HL-60/S4 (cell line): ENCODE results near the gene PRKG1.
"Not testable (repeated sequence)": the region's sequence is repeated elsewhere in the genome, so short reads cannot be mapped to it uniquely, and the experiment has no call there.

Experiments
- in situ Hi-C: fragments of 300-500 bp; cut with MboI; formaldehyde crosslinking; loops from 2 replicates; pipeline ENCODE4 v1.14.3; 2022; ENCODE audit warnings: low sequenced_read_pairs

Gene PRKG1

DNA sequence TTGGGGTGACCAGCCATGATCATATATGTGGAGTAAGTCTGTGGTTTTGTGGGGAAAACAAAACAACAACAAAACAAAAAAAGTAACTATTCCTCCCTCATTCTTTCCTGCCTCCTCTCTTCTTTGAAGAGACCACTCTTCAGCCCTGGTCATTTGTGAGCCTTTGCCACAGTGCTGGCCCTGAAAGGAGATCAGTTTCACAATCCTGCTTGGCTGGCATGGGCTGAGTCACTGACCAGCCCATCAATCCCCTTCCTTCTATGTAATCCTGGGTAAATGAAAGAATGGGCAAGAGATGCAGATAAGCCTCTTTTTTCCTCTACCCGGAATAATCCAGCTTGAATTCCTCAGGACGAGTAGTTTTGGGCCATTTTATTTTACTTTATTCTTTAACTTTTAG, 611.5 kb downstream of the PRKG1 start:
- in situ Hi-C loops: no loop called here

DNA sequence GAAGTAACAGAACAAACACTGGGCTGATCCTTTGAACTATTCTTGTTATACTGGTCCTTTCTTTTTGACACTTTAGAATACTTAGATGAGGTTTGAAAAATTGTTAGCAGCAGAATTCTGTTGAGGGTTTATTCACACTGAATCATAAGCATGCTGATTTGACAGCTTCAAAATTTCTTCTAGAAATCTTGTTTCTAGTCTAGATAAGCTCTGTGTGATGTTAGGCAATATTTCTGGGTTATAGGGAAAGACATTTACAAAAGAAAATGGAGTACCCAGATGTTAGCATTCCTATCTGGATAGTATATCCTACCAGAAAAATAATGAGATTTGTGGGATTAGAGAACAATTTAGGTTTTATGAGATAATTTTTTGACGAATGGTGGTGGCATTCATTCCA, 613.0 kb downstream of the PRKG1 start:
- in situ Hi-C loops: no loop called here

DNA sequence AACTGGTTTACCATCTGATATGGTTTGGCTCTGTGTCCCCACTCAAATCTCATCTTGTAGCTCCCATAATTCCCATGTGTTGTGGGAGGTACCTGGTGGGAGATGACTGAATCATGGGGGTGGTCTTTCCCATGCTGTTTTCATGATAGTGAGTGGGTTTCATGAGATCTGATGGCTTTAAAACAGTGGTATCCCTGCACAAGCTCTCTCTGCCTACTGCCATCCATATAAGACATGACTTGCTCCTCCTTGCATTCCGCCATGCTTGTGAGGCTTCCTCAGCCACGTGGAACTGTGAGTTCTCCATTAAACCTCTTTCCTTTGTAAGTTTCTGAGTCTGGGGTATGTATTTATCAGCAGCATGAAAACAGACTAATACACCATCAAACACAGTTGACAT, 614.5 kb downstream of the PRKG1 start:
- in situ Hi-C loops: not testable (repeated sequence)

DNA sequence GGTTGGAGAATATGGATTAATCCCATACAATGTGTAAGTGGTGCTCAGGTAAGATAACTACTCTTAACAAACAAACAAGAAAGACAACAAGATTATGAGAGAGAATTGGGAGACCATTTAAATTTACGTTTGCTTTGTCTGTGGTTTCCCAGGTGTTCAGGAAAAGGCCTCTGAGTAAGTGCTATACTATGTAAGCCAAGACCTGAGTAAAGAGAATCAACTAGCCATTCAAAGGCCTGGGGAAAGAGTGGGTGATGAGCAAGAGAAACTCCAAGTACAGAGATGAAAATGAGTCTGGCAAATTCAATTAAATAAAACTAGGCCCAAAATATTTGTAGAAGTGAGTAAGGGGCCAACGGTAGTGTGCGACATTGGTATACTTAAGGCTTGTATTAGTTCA, 615.2 kb downstream of the PRKG1 start:
- in situ Hi-C loops: no loop called here

DNA sequence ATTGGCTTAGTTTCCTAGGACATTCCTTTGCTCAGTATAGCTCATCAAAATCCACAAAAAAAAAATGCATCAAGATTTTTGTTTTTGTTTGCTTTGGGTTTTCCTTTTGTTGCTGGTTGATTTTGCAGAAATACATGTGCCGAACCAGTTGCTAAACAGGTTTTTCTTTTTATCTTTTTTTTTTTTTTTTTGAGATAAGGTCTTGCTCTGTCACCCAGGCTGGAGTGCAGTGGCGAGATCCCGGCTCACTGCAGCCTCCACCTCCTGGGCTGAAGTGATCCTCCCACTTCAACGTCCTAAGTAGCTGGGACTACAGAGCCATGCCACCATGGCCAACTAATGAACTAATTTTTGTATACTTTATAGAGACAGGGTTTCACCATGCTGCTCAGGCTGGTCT, 616.8 kb downstream of the PRKG1 start:
- in situ Hi-C loops: no loop called here

DNA sequence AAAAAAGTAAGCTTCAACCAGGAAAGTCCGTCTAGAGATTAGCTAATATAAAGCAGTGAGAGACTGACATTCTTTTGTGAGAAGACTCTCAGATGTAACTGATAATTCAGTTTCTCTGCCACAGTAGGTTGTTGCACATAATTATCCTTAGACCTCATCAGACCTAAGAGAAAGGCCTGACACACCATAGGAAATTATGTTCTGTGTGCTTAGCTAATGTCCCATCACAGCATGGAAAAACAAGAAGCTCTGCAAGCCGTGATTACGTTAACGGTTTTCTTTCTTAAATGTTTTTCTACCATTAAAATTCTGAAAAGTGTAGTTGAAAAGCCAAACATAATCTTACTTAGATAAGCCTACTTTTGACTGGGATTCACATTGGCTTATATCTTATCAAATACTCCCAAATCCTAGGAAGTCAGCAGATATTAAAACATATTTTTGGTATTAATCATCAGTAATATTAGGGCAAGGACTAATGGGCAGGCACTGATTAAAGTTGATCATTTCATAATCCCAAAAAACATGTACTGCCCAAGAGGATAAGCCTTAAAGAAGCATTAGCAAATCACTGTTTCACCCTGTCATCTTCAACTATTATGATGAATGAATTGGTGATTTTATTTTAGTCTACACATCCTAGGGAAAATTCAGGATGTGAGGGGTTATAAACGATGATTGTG, 619.9 kb downstream of the PRKG1 start:
- in situ Hi-C loops: no loop called here

DNA sequence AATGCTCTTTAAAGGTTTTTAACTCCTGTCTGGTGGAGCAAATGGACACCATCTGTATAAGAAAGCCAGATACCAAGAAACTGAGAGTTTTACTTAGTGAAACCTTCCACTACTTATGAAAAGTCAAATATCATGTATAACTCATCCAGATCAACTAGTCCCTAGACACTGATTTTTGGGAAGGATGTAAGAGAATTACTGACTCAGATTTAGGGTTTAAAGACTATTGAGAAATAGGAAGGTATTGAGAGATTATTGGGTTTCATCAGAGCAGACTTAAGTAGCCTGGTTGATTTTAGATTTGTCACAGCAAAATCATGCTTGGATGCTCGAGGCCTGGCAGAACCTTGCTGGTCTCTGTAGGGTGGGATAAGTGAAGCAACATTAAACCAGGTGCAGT, 622.0 kb downstream of the PRKG1 start:
- in situ Hi-C loops: no loop called here

DNA sequence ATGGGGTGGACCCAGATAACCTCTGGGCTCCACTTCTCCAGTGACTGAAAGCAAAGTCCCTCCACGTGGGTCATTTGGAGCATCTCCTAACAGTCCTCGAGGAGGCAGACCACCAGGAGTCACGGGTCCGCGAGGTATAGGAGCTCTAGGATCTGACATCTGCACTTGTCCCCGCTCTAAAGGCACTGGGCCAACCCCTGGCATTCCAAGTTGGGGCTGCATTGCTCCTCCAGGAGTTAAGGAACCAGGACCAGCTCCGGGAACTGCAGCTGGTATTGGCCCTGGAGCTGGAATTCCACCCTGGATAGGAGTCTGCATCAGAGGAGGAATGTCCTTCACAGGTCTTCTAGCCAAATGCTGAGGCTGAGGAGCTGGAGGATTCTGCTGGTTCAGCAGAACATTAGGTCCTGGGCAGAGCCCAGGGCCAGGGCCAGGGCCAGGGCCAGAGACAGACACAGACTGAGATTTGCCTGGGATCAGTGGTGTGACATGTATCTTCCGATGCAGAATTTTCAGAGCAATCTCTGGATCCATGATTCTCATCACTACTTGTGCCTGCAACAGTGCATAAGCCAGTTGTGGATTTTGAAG, 624.3 kb downstream of the PRKG1 start:
- in situ Hi-C loops: no loop called here

DNA sequence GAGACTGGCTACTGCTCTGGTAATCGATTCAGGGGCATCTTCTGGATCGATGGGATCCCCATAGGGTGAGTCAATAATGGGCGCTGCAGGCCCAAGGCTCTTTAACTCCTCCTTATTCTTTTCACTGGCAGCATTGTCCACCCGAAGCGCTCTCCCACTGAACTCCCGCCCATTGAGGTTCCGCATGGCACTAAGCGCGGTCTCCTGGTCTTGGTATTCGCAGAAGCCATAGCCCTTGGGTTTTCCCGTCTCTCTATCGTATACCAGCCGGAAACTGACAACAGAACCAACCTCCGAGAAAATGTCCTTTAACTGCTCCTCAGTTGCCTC, 624.8 kb downstream of the PRKG1 start:
- in situ Hi-C loops: no loop called here

DNA sequence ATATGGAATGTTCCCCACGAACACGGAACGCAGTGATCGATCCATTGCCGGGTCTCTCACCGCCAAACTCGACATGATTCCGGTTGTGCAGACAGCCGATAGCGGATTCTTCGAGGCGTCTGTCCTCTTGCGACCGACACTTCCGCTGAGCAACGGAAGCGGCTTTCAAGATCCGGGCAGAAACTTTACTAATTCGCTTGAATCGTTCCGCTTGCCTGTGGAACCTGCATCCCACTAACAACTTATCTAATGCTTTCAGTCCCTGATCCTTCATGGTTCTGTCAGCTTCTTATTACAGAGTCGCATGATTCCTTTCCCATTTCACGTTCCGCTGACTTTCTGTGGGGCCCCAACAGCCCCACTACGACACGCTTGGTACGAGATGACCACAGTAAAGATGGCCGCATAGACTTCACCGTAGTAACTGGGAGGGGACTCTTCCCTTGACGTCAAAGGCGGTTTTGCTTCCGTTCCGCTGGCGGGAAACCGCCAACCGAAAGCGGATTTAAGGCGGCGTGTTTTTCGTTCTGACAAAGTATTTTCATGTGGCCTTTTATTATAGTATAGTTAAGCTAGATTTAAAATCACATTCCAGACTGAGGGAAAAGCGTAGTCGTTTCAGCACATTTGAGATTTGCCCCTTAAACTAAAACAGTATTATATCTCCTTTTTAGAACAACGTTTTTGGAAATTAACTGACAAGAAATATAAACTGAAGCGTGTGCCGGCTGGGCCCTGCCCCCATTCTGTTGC, 625.4 kb downstream of the PRKG1 start, which contains the start of gene CSTF2T:
TSS of gene CSTF2T (minus strand) at position 121 of the 753 bp plus-strand sequence. CDS start at position 75, 46 bp downstream.
- in situ Hi-C loops: no loop called here

DNA sequence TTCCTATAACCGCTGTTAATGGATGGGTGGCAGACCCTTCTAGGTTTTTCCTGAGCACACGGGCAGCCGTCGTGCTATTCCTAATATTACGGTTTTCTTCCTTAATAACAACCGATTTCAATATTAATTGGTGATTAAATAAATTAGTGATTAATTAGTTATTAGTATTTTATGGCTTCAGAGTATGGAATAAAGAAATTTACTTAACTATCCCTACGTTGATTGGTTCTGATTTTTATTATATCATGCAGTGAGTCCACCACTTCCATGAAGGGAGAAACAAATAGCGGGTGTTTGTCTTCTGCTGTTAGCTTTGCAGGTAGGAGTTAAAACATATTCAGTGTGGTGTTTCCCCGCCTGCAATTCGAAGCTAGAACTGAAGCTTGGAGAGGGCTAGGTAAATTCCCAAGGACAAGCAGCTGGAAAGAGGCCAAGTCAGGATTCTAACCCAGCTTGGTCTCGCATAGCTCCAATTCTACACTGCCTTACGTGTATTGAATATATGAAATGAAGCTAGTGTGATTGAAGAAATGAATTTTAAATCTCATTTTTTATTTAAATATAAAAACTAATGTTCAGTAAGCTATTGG, 626.0 kb downstream of the PRKG1 start:
- in situ Hi-C loops: no loop called here

DNA sequence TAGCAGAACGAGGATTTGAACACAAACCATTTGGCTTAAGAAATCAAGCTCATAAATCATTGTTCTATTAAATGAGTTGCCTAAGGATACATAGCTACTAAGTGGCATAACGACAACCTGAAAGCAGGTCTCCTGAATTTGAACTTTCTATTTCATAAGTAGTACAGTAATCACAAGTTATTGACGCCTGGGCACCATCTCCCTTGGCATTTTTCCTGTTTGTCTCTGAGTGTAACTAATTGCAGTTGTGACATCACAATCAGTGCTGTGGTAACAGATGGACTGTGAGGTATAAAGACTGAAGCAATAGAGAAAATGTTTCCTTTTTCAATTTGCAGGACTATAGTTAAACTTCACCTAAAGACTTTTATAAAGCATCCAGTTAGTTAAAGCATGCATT, 631.5 kb downstream of the PRKG1 start:
- in situ Hi-C loops: no loop called here

DNA sequence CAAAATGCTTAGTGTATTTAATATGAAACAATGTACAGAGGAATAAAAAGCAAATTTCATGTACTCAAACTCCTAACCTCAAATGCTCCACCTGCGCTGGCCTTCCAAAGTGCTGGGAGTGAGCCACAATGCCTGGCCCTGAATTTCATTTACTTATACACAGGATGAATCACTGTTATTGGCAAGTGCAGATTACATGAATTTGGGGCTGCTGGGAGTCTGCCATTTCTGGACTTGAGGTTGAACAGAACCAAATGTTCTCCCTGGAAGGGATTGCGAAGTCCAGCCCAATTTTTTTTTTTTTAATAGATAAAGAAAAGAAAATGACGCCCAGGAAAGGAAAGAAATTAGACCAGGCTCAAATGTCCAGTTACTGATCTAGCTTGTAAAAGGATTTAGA, 631.9 kb downstream of the PRKG1 start:
- in situ Hi-C loops: no loop called here

DNA sequence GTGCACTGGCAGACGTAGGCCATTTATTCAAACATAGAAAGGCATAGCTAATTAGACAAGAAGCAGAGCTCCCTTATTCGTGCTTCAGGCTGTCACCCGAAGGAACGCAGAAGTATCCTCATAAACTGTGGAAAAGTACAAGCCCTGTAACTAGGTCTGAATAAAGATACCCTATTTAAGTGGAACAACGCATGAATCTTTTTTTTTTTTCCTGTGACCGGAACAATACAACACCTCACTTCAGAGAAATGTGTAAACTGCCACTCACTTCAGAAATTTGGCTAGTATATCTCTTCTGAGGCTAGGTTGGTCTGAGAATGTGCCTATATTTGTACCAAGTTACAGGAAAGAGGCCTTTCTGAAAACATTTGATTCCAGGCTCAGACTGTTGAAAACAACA, 633.1 kb downstream of the PRKG1 start:
- in situ Hi-C loops: no loop called here

DNA sequence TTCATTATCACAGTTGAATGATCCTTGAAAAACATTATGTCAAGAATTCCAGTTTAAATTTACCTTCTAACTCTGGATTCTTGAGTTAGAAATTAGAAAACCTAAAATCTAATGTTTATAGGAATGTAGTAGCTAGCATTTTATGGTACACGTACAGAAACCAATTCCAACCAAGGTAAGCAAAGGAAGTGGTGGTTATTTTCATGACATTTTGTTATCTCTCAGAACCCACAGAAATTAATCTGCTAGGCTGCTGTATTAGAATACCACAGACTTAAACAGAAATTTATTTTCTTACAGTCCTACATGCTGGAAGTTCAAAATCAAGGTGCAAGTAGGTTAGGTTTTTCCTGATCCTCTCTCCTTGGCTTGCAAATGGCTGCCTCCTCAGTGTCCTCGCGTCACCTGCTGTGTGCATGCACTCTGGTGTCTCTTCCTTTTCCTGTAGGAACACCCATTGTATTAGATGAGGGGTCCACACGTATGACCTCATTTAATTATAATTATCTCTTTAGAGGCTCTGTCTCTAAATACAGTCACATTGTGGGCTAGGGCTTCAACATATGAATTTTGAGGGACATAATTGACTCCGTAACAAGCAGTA, 633.6 kb downstream of the PRKG1 start:
- in situ Hi-C loops: no loop called here

DNA sequence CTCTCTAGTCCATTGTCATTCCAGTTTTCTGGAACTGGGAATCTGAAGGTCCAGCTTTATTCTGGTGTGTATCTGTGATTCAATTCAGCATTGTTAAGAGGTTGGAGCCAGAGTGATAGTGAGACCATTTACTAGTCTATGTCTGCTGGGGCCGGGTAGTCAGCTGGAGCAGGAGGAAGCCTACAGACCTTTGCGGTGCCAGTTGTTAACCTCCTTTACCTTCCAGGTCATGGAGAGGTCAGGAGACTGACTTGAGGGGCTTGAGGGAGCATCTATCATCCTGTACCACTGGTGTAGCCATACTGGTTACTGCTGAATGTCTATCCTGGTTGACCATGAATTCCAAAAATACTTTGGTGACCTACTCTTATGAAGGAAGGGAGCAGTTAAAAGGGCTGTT, 634.3 kb downstream of the PRKG1 start:
- in situ Hi-C loops: no loop called here

DNA sequence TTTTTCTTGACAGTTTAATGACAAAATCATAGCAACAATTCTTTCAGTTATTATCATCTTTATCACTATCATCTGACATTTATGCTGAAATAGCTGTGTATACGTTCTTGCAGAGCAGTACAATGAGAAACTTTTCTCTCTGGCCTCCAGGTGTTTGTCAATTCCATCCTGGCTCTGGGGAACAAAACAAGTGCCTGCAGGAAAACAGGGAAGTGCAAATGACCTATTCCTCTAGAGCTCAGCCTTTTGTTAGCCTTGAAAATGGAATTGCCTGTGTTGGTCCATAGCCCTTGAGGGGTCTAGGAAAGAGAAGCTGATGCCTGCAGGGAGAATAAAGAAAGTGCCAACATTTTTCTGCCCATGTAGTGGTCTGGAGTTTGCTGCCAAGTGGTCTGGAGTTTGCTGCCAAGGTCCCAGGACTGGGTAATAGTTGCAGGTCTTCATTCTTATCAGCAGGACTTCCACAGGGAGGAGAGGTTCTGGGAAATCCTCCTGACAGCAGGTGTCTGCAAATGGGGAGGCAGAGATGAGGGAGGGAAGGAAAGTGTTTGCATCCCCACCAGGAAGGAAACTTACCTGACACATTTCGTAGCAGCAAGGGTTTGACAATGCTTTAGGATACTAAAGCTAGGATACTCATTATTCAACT, 635.2 kb downstream of the PRKG1 start:
- in situ Hi-C loops: no loop called here

DNA sequence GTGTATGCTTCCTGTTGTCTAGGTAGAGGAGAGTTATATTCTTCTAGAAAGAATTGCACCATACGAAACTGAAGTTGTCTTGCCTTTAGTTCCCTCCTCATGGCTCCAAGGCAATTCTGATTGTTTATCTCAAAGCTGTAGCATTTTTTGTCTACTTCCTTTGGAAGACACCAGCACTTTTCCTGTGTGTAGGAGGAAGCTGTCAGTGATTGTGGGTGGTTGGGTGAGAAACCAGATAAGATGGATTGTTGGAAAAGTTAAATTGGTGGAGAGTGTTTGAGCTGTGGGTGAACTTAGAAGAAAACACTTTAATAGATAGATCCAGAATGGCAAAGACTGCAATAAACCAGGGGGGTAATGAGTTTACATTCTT, 637.2 kb downstream of the PRKG1 start:
- in situ Hi-C loops: no loop called here

DNA sequence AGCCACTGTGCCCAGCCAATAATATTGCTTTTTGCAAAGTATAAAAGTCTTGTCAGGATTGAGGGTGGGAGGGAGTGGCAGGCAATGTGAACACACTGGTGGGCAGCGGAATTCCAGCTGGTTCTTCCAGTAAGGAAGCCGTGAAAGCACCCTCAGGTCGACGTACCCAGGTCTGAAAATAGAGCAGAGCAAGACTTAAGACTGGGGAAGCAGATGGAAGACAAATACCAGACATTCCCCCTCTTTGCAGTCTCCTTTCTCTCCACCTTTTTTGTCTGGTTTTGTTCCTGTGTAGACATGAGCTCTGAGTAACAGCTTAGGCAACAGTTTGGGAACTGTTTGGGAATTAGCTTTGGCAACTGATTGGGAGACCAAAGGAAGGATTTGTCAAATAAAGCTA, 642.7 kb downstream of the PRKG1 start:
- in situ Hi-C loops: no loop called here

DNA sequence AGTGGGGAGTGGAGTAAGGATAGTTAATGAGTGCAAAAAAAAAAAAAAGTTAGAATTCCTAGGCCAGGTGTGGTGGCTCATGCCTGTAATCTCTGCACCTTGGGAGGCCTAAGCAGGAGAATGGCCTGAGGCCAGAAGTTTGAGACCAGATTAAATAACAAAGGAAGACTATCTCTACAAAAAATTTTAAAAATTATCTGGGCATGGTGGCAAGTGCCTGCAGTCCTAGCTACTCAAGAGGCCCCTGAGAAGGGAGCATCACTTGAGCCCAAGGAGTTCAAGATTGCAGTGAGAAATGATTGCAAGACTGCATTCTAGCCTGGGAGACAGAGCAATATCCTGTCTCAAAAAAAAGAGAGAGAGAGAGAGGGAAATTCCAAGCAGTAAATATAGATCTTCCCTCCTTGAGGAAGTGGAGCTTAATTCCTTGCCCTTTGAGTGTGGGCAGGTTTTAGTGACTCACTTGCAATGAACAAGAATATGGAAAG, 644.6 kb downstream of the PRKG1 start:
- in situ Hi-C loops: no loop called here

DNA sequence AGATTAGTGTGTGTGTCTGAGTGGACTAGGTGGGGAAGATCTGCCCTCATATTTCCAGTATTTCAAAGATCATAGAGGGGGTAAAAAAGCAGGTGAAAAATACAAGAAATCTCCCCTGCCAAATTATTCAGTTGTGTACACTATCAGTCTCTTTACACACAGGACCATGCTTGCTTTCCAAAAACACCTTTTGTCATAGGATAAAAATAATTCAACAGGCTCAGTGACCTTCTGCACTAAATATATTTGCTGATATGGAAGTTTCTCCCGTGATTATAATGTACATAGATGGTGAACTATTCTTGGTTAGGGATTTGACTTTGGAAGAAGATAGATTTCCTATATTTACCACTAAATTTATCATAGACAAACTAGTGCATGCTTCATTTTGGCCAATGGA, 649.8 kb downstream of the PRKG1 start:
- in situ Hi-C loops: no loop called here
